GM23248 (cell line): Measurements from ENCODE around the gene GPLD1. TPM values are rescaled to one million over a fixed set of nuclear protein-coding genes. Genes with fewer than 3 reads are reported as not detected.

ENCODE experiments used
- DNase-seq: peaks from one replicate; pipeline ENCODE4 v3.0.0-alpha.2; 2015
- H2AFZ ChIP-seq: fragments of 200-600 bp; sonication (generic); 2 replicates; pipeline ENCODE4 v1.6.1; 2016; ENCODE audit warnings: antibody characterized with exemption
- H3F3A ChIP-seq: fragments of 200-600 bp; sonication (generic); 2 replicates; pipeline ENCODE4 v1.6.1; 2016; ENCODE audit warnings: mild to moderate bottlenecking, antibody characterized with exemption, mixed run types; ENCODE audit not compliant: insufficient read depth
- H3K27ac ChIP-seq: fragments of 200-600 bp; sonication (generic); 2 replicates; pipeline ENCODE4 v1.5.1; 2016; ENCODE audit warnings: mild to moderate bottlenecking
- H3K27me3 ChIP-seq: fragments of 200-600 bp; sonication (generic); replicated peaks from 2 replicates; pipeline ENCODE4 v1.6.1; 2016; ENCODE audit warnings: mild to moderate bottlenecking; ENCODE audit not compliant: insufficient read depth
- H3K36me3 ChIP-seq: fragments of 200-600 bp; sonication (generic); 2 replicates; pipeline ENCODE4 v1.6.1; 2016; ENCODE audit warnings: low read depth, mild to moderate bottlenecking
- H3K4me1 ChIP-seq: fragments of 200-600 bp; sonication (generic); 2 replicates; pipeline ENCODE4 v1.6.1; 2016; ENCODE audit warnings: mild to moderate bottlenecking; ENCODE audit not compliant: insufficient read depth
- H3K4me2 ChIP-seq: fragments of 200-600 bp; sonication (generic); one replicate; pipeline ENCODE4 v1.6.1; 2016; ENCODE audit warnings: mild to moderate bottlenecking; ENCODE audit not compliant: unreplicated experiment
- H3K4me3 ChIP-seq: fragments of 200-600 bp; sonication (generic); 2 replicates; pipeline ENCODE4 v1.5.1; 2016; ENCODE audit warnings: mild to moderate bottlenecking
- H3K79me2 ChIP-seq: fragments of 200-600 bp; sonication (generic); 2 replicates; pipeline ENCODE4 v1.6.1; 2016; ENCODE audit warnings: mild to moderate bottlenecking; ENCODE audit not compliant: insufficient read depth
- H3K9ac ChIP-seq: fragments of 200-600 bp; sonication (generic); 2 replicates; pipeline ENCODE4 v1.6.1; 2016; ENCODE audit warnings: mild to moderate bottlenecking
- H3K9me2 ChIP-seq: fragments of 200-600 bp; sonication (generic); 2 replicates; pipeline ENCODE4 v1.6.1; 2016; ENCODE audit warnings: mixed run types, mild to moderate bottlenecking, moderate library complexity; ENCODE audit not compliant: insufficient read depth
- H3K9me3 ChIP-seq: fragments of 200-600 bp; sonication (generic); one replicate; pipeline ENCODE4 v1.6.1; 2017; ENCODE audit warnings: low read depth
- H4K20me1 ChIP-seq: fragments of 200-600 bp; sonication (generic); 2 replicates; pipeline ENCODE4 v1.6.0; 2016; ENCODE audit not compliant: insufficient read depth
- EZH2 ChIP-seq: fragments of 200-600 bp; sonication (generic); IDR thresholded peaks from 2 replicates; pipeline ENCODE4 v1.6.1; 2018; ENCODE audit warnings: antibody characterized with exemption, mild to moderate bottlenecking; ENCODE audit not compliant: insufficient read depth, poor library complexity, severe bottlenecking
- EZH2phosphoT487 ChIP-seq: fragments of 200-600 bp; sonication (generic); IDR thresholded peaks from 2 replicates; pipeline ENCODE4 v1.6.1; 2018; ENCODE audit warnings: antibody characterized with exemption, moderate library complexity, mild to moderate bottlenecking, low read depth; ENCODE audit not compliant: insufficient read depth
- WGBS, 2 experiments: methylation state at CpG; one replicate each; pipeline ENCODE4 v1.1.6; 2015 to 2017; ENCODE audit warnings: low lambda C conversion rate in 2 of 2, low coverage in 1 of 2; ENCODE audit errors: missing lambda C conversion rate in 2 of 2; 5-methylcytosine and 5-hydroxymethylcytosine counted together
- in situ Hi-C: fragments of 300-500 bp; cut with MboI; formaldehyde crosslinking; loops from 2 replicates; pipeline ENCODE4 v1.15.0; 2020
- polyA plus RNA-seq: library from polyadenylated mRNA; unstranded; fragments of >200 nt; fragmentation: Nextera tagmentation; extraction: Ambion mirVana; gene quantifications from 2 replicates; pipeline ENCODE4 v1.2.1, GENCODE V29; 2016
- total RNA-seq: library from RNA; depleted of rRNA; stranded (reverse); fragments of >200 nt; shearing (Covaris generic); gene quantifications from 2 replicates; pipeline ENCODE4 v1.2.3, GENCODE V29; 2014

GPLD1 gene
- total and polyA plus RNA-seq, 2 experiments from 2014 or later, result 0.09 to 0.97 TPM

DNA sequence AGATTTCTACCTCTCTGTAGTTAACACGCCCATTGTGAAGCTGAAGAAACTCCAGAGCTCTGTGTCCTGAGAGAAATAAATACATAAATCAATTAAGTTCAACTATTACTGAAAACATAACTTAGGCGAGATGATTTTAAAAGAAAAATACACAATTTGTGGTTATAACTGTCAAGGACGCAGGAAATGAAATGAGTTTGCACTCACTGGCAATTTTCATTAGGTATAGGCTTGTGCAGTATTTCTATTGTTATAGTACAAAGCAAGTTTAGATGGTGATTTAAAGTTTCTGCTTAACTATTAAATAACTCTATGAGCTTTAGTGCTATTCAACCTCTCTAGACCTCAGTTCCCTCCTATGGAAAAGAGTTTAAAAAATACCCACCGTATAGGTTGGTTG lies 3.3 kb downstream of the GPLD1 start:
- no peaks in the 10 kb centered on the region for H3K36me3 ChIP-seq
- H3K27ac ChIP-seq, result no peak overlapping the region
- H3K4me3 ChIP-seq, result no peak overlapping the region
- no peaks in the 10 kb centered on the region for H3K9me3 ChIP-seq
- no peaks in the 10 kb centered on the region for H3K27me3 ChIP-seq
- H4K20me1 ChIP-seq, result no peaks in the 10 kb centered on the region
- no peak overlapping the region for H3K9ac ChIP-seq
- in situ Hi-C loops, result no loop called here
- H2AFZ ChIP-seq, result no peak overlapping the region
- H3F3A ChIP-seq, result no peaks in the 10 kb centered on the region
- no peak overlapping the region for H3K4me2 ChIP-seq
- DNase-seq, result no peak
- no peaks in the 10 kb centered on the region for H3K9me2 ChIP-seq
- H3K79me2 ChIP-seq, result no peaks in the 10 kb centered on the region
- TF ChIP-seq EZH2 (no peak), EZH2phosphoT487 (no peak)
- H3K4me1 ChIP-seq, result no peaks in the 10 kb centered on the region
- WGBS, 2 experiments, result 71 to 77% methylated on average over 4 of the region's 4 CpGs

DNA sequence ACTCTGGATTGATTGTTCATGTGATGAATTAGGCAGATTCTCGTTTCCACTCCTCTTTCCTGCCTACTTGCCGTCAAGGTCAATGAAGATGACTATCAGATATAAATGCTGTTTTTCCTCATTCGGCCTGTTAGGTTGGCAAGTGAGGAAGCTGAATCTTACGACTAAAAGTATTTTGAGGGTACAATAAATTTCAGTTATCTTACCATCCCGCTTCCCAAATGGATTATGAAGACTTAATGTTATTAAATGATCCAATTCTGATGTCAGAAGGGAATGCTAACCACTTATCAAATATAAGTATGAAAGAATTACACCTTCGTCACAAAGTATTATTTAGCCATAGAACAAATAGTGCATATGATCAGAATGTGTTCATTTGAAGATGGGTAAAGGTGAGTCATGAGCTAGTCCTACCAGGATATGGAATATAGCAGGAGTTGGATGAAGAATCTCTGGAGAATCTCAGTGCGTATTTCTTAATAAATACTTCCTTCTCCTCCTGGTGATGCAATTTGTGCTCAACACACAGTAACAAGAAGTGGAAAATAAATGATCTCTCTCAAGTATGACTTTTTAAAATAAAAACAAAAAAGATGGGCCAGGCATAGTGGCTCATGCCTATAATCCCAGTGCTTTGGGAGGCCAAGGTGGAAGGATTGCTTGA lies 4.6 kb downstream of the GPLD1 start:
- no peaks in the 10 kb centered on the region for H3K9me3 ChIP-seq
- no peaks in the 10 kb centered on the region for H3K79me2 ChIP-seq
- no peaks in the 10 kb centered on the region for H3K27me3 ChIP-seq
- no peaks in the 10 kb centered on the region for H3F3A ChIP-seq
- no peak overlapping the region for H3K9ac ChIP-seq
- no peak overlapping the region for H3K4me2 ChIP-seq
- no peaks in the 10 kb centered on the region for H4K20me1 ChIP-seq
- H3K9me2 ChIP-seq, result no peaks in the 10 kb centered on the region
- H3K4me3 ChIP-seq, result no peak overlapping the region
- H3K27ac ChIP-seq, result no peak overlapping the region
- no peaks in the 10 kb centered on the region for H3K4me1 ChIP-seq
- 85% methylated on average over 7 of the region's 7 CpGs for WGBS, 2 experiments
- no peak for TF ChIP-seq EZH2phosphoT487
- no peak for TF ChIP-seq EZH2
- H2AFZ ChIP-seq, result no peak overlapping the region
- in situ Hi-C loops, result no loop called here
- DNase-seq, result peak; percentile 9
- H3K36me3 ChIP-seq, result no peaks in the 10 kb centered on the region

DNA sequence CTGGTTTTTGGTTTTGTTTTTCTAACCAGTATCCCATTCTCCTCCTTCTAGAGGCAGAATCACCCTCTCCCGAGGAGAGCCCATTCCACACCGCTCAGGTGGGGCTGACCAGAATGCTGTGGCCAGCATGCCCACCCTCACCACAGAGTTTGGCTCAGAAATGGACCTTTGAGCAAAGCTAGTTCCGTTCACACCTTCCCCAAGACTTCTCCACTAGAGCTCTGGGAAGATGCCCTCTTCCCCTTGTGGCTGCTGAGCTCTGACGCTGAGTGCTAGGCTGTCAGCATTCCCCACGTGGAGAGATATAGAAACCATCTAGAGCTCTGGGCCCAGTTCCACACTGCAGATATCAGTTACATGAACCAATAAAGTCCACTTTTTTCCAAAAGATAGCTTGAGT lies 7.9 kb downstream of the GPLD1 start:
- H3K27ac ChIP-seq, result no peak overlapping the region
- WGBS, 2 experiments, result 75 to 80% methylated on average over 5 of the region's 5 CpGs
- H4K20me1 ChIP-seq, result no peaks in the 10 kb centered on the region
- H3K79me2 ChIP-seq, result no peaks in the 10 kb centered on the region
- no peaks in the 10 kb centered on the region for H3K9me3 ChIP-seq
- H2AFZ ChIP-seq, result no peak overlapping the region
- DNase-seq, result no peak
- no peak overlapping the region for H3K4me2 ChIP-seq
- no peak for TF ChIP-seq EZH2
- TF ChIP-seq EZH2phosphoT487, result no peak
- no peaks in the 10 kb centered on the region for H3K9me2 ChIP-seq
- no peaks in the 10 kb centered on the region for H3K27me3 ChIP-seq
- H3K9ac ChIP-seq, result no peak overlapping the region
- H3K4me1 ChIP-seq, result no peaks in the 10 kb centered on the region
- H3F3A ChIP-seq, result no peaks in the 10 kb centered on the region
- in situ Hi-C loops, result no loop called here
- H3K4me3 ChIP-seq, result no peak overlapping the region
- H3K36me3 ChIP-seq, result no peaks in the 10 kb centered on the region

DNA sequence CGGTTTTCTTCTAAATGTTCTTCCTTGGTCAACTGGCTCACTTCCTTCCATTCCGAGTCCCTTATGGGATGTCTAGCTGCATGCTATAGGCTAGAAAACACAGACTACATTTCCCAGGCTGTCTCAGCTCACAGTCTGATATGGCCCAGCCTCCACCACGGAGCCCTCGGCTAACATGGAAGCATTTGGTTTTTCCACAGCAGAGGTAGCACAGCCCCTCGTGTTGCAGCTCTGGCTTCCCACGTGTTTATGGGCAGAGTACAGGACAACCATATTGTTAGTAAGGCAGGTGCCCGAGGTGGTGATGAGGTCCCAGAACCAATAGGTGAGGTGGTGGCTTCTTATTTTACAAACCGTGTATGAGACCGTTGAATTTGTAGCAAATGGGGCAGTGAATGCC lies 8.7 kb downstream of the GPLD1 start:
- DNase-seq, result no peak
- no peaks in the 10 kb centered on the region for H3K9me3 ChIP-seq
- H3K4me3 ChIP-seq, result no peak overlapping the region
- H3K9me2 ChIP-seq, result no peaks in the 10 kb centered on the region
- H3K27ac ChIP-seq, result no peak overlapping the region
- H4K20me1 ChIP-seq, result no peaks in the 10 kb centered on the region
- H3K4me2 ChIP-seq, result no peak overlapping the region
- H3K4me1 ChIP-seq, result no peaks in the 10 kb centered on the region
- no peaks in the 10 kb centered on the region for H3K79me2 ChIP-seq
- H3K27me3 ChIP-seq, result no peaks in the 10 kb centered on the region
- WGBS, 2 experiments, result 77% methylated on average over 9 of the region's 9 CpGs
- no peak overlapping the region for H2AFZ ChIP-seq
- H3K9ac ChIP-seq, result no peak overlapping the region
- in situ Hi-C loops, result no loop called here
- H3F3A ChIP-seq, result no peaks in the 10 kb centered on the region
- no peaks in the 10 kb centered on the region for H3K36me3 ChIP-seq
- TF ChIP-seq EZH2phosphoT487 (no peak), EZH2 (no peak)

DNA sequence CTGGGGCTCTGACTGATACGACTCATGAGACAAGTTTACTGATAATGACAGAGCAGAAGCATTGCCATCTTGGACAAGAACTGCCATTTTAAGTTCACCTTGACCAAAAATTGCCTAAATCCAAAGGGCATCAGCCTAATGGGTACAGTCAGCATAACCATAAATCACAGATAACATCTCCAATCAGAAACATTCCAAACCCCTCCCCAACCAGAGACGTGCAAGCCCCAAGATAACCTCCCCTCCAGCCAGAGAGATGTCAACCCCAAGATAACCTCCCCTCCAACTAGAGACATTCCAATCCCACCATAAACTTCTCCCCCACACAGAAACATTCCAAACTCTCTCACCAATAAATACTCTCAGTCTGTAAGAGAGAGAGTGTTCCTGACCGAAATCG lies 10.5 kb downstream of the GPLD1 start:
- DNase-seq, result no peak
- Histone ChIP-seq H2AFZ (no peak overlapping the region), H3K36me3 (no peaks in the 10 kb centered on the region), H3K27ac (no peak overlapping the region), H3K9me2 (no peaks in the 10 kb centered on the region), H3K4me2 (no peak overlapping the region), H3K4me1 (no peaks in the 10 kb centered on the region), H3K27me3 (no peaks in the 10 kb centered on the region), H4K20me1 (no peaks in the 10 kb centered on the region), H3F3A (no peaks in the 10 kb centered on the region), H3K9ac (no peak overlapping the region), H3K9me3 (no peaks in the 10 kb centered on the region), H3K4me3 (no peak overlapping the region), H3K79me2 (no peaks in the 10 kb centered on the region)
- WGBS, 2 experiments, result 64 to 69% methylated on average over 4 of the region's 4 CpGs
- in situ Hi-C loops, result no loop called here
- no peak for TF ChIP-seq EZH2
- no peak for TF ChIP-seq EZH2phosphoT487
